Measurements from ENCODE around the gene ABAT. TPM values are rescaled to one million over a fixed set of nuclear protein-coding genes. Genes with fewer than 3 reads are reported as not detected.
A peak's percentile ranks its signal among the peaks of the same experiment; 100 is the strongest.

ABAT gene
- total RNA-seq (2021; fragmentation: NEBNext Ultra II Directional; extraction: Animal tissue kit (Norgen Biotek cat#: 25700)) (8.4 and 8.9 TPM in 2 replicates), polyA plus RNA-seq (2011; rRNA removed) (6.4 and 6.9 TPM in 2 replicates), polyA minus RNA-seq (2011; rRNA and poly(A)+ RNA removed) (7.2 and 7.5 TPM in 2 replicates)
- 6.9 TPM for polyA plus RNA-seq (2011; cell fraction: cytosol; rRNA removed)
- 8.7 TPM for polyA plus RNA-seq (2011; cell fraction: nucleus; rRNA removed)
- polyA plus RNA-seq (2012, experiment 1 of 2) = 6.1 to 7.6 TPM (median 6.4 TPM) in 4 replicates
- 1.9 TPM for polyA plus RNA-seq (2012, experiment 2 of 2)
- polyA plus RNA-seq (2013, experiment 1 of 2) = 4.4 TPM
- polyA plus RNA-seq (2013, experiment 2 of 2) = 4.5 TPM
- 4.3 TPM for polyA minus RNA-seq (2011; cell fraction: cytosol; rRNA and poly(A)+ RNA removed)
- 7.7 TPM for polyA minus RNA-seq (2011; cell fraction: nucleus; rRNA and poly(A)+ RNA removed)
- long read RNA-seq, experiment 1, partial matches to known transcripts = 1 of 3 reads
- long read RNA-seq, experiment 1, other reads (novel, unspliced or antisense) = 2 of 3 reads
- long read RNA-seq, experiment 2, partial matches to known transcripts = 1 of 6 reads
- long read RNA-seq, experiment 2, other reads (novel, unspliced or antisense) = 5 of 6 reads

- H3K4ac ChIP-seq (replicated peaks; ENCODE audit: insufficient read length, low read depth, low read length) = peak within 1 kb of the TSS; percentile 50
- no peaks in the 10 kb centered on the region for H3K36me3 ChIP-seq (ENCODE audit: control insufficient read depth in 2 of 4, insufficient read depth in 4 of 4, low read length in 3 of 4)
- H2BK12ac ChIP-seq (ENCODE audit: low read depth, low read length) = peak within 1 kb of the TSS; percentile 50; the same call in 1 of the 2 replicates
- H3K23ac ChIP-seq (ENCODE audit: insufficient read length) = no peak within 1 kb of the TSS
- H3K4me2 ChIP-seq (ENCODE audit: insufficient read depth in 1 of 2, low read depth in 2 of 2, low read length in 2 of 2) = peak within 1 kb of the TSS; percentile 84 to 86
- peaks cover 8% of the 10 kb centered on the region; the same call in 1 of the 2 replicates for H3K23me2 ChIP-seq (ENCODE audit: low read depth, low read length)
- FAIRE-seq (no peak), DNase-seq (ENCODE audit: low read depth in 1 of 2, low spot score in 2 of 2) (peak in 1 of 2 experiments; percentile 91)
- H2AK5ac ChIP-seq (ENCODE audit: low read depth, low read length) = no peak within 1 kb of the TSS
- peak within 1 kb of the TSS; percentile 49 to 86 (median 66) for H3K4me3 ChIP-seq (ENCODE audit: extremely low read depth in 1 of 4, insufficient read depth in 2 of 4, low read depth in 3 of 4, low read length in 4 of 4)
- H3K9ac ChIP-seq (replicated peaks in 1 of 4; ENCODE audit: extremely low read depth in 1 of 4, low read depth in 3 of 4, low read length in 3 of 4) = peak within 1 kb of the TSS; percentile 3 to 80 (median 34); a peak in 4 of 7 replicates
- no peak within 1 kb of the TSS for H3K14ac ChIP-seq (ENCODE audit: insufficient read length)
- peaks cover 0 to 7% (median 2%) of the 10 kb centered on the region in 4 experiments; a peak in 5 of 7 replicates for H3K4me1 ChIP-seq (replicated peaks in 1 of 4; ENCODE audit: control insufficient read depth in 3 of 4, insufficient read depth in 4 of 4, low read length in 3 of 4)
- H4K91ac ChIP-seq (replicated peaks; ENCODE audit: insufficient read length, low read length) = no peak within 1 kb of the TSS
- H3K79me1 ChIP-seq (ENCODE audit: low read depth, low read length) = no peaks in the 10 kb centered on the region
- H3K18ac ChIP-seq (ENCODE audit: extremely low read depth, low read length) = no peak within 1 kb of the TSS; the same call in 1 of the 2 replicates
- TF ChIP-seq ASH2L (IDR thresholded peaks at IDR 0.05; ENCODE audit: low read length) = peak; percentile 29
- peak; percentile 9; the same call in 1 of the 2 replicates for TF ChIP-seq CREB1 (IDR thresholded peaks at IDR 0.05)
- peak in 1 of 2 experiments; percentile 57; a peak in 2 of 3 replicates for TF ChIP-seq POLR2A (IDR thresholded peaks at IDR 0.05; ENCODE audit: control extremely low read depth in 1 of 2, low read depth in 2 of 2, low read length in 2 of 2)
- peak; percentile 90 for TF ChIP-seq KDM4A (IDR thresholded peaks at IDR 0.05; ENCODE audit: low read depth, low read length, severe bottlenecking)
- TF ChIP-seq TAF1 (IDR thresholded peaks at IDR 0.05; ENCODE audit: low read depth, low read length) = peak; percentile 55; the same call in 1 of the 2 replicates
- no peak for TF ChIP-seq YY1 (IDR thresholded peaks at IDR 0.05; ENCODE audit: low read depth, low read length)
- peak; percentile 39; the same call in 1 of the 2 replicates for TF ChIP-seq PHF8 (conservative IDR thresholded peaks at IDR 0.05; ENCODE audit: low read depth, low read length)
- 0 out of 2 replicates have a peak, but pooled peaks have one; percentile 45 for TF ChIP-seq TBP (IDR thresholded peaks at IDR 0.05; ENCODE audit: low read depth, low read length)
- TF ChIP-seq KDM1A (IDR thresholded peaks at IDR 0.05; ENCODE audit: borderline replicate concordance, low read length) = no peak
- H2BK5ac ChIP-seq (ENCODE audit: low read depth, low read length) = no peak within 1 kb of the TSS; the same call in 1 of the 2 replicates
- peak within 1 kb of the TSS; percentile 89 for H4K8ac ChIP-seq (ENCODE audit: extremely low read depth, insufficient read depth, low read length)
- peaks cover 0 to 14% (median 9%) of the 10 kb centered on the region in 4 experiments; a peak in 6 of 7 replicates for H3K27me3 ChIP-seq (replicated peaks in 1 of 4; ENCODE audit: control insufficient read depth in 3 of 4, extremely low read depth in 1 of 4, insufficient read depth in 3 of 4, low read length in 3 of 4)
- no peak within 1 kb of the TSS for H3K56ac ChIP-seq (replicated peaks; ENCODE audit: insufficient read length, low read depth, low read length)
- H2BK20ac ChIP-seq (ENCODE audit: low read length) = no peak within 1 kb of the TSS
- H2AFZ ChIP-seq (ENCODE audit: low read length) = peak within 1 kb of the TSS; percentile 97
- ChIA-PET CTCF (ENCODE audit: partially characterized antibody) (interaction anchor here (1.1 to 27.6 kb wide), 3 partner anchors 13 to 112 kb away, joined by 3 to 404 read pairs (median 4); partner anchors contain the start of genes PMM2 and TMEM186), POLR2A (ENCODE audit: partially characterized antibody) (interaction anchor here (0.6 to 1.2 kb wide), 3 partner anchors 9 to 137 kb away, joined by 3 to 4 read pairs (median 3); no protein-coding TSS in a partner anchor)
- H4K5ac ChIP-seq (ENCODE audit: insufficient read length, low read depth, low read length) = peak within 1 kb of the TSS; percentile 76
- no peak within 1 kb of the TSS for H3K27ac ChIP-seq (ENCODE audit: low read depth, low read length)
- WGBS, 2 experiments (ENCODE audit: extremely low coverage in 1 of 2, insufficient coverage in 1 of 2, insufficient read length in 1 of 2, insufficient replicate concordance in 2 of 2, low coverage in 1 of 2, low lambda C conversion rate in 2 of 2, missing lambda C conversion rate in 1 of 2) = 9% methylated on average over 16 of the region's 49 CpGs; no CpG with 5 or more reads in 1 of the 2 experiments
- H3K9me3 ChIP-seq (ENCODE audit: insufficient read depth in 2 of 2, low read depth in 1 of 2, low read length in 1 of 2) = no peaks in the 10 kb centered on the region
- H3K79me2 ChIP-seq (ENCODE audit: control insufficient read depth in 1 of 2, insufficient read depth in 2 of 2, low read length in 2 of 2) = no peaks in the 10 kb centered on the region
- peaks cover 0 to 6% of the 10 kb centered on the region in 2 experiments for H4K20me1 ChIP-seq (replicated peaks in 1 of 2; ENCODE audit: control insufficient read depth in 1 of 2, insufficient read depth in 2 of 2, low read length in 2 of 2)
- H2BK120ac ChIP-seq (replicated peaks; ENCODE audit: low read depth, low read length) = no peak within 1 kb of the TSS
- no peak within 1 kb of the TSS; the same call in 1 of the 2 replicates for H2BK15ac ChIP-seq (ENCODE audit: low read length)
Observed at GRCh38 chr16:8674413-8675022, at the start of gene ABAT. ABAT (plus strand) TSS chr16:8674617; CDS start chr16:8735740, 61,123 bp downstream.
